ENCODE measurements around the gene PREX1.
"Not testable (repeated sequence)": the region's sequence is repeated elsewhere in the genome, so short reads cannot be mapped to it uniquely, and the experiment has no call there.

The PREX1 gene

GRCh38 chr20:48599106-48599747 is 228.6 kb downstream of the PREX1 start:
- Mint-ChIP-seq H3K9me3 (no peaks in the 10 kb centered on the region), H3K4me1 (no peaks in the 10 kb centered on the region), H3K36me3 (no peaks in the 10 kb centered on the region), H3K4me3 (no peak overlapping the region), H3K27me3 (peaks cover 44% of the 10 kb centered on the region), H3K27ac (no peak overlapping the region)
- no peak for ATAC-seq

GRCh38 chr20:48598303-48598941 is 229.4 kb downstream of the PREX1 start:
- not testable (repeated sequence) for H3K36me3 Mint-ChIP-seq, H3K27ac Mint-ChIP-seq, H3K9me3 Mint-ChIP-seq, H3K4me1 Mint-ChIP-seq, ATAC-seq, H3K4me3 Mint-ChIP-seq
- peaks cover 41% of the 10 kb centered on the region for H3K27me3 Mint-ChIP-seq

- Mint-ChIP-seq H3K36me3 (no peaks in the 10 kb centered on the region), H3K4me1 (no peaks in the 10 kb centered on the region), H3K4me3 (no peak overlapping the region), H3K27me3 (peaks cover 41% of the 10 kb centered on the region), H3K9me3 (no peaks in the 10 kb centered on the region), H3K27ac (no peak overlapping the region)
- peak; percentile 48 for ATAC-seq
Measured at GRCh38 chr20:48597521-48598302, 230.1 kb downstream of the PREX1 start.

- no peaks in the 10 kb centered on the region for H3K4me1 Mint-ChIP-seq
- H3K27ac Mint-ChIP-seq = no peak overlapping the region
- H3K9me3 Mint-ChIP-seq = no peaks in the 10 kb centered on the region
- ATAC-seq = no peak
- peaks cover 41% of the 10 kb centered on the region for H3K27me3 Mint-ChIP-seq
- H3K36me3 Mint-ChIP-seq = no peaks in the 10 kb centered on the region
- no peak overlapping the region for H3K4me3 Mint-ChIP-seq
Measured at GRCh38 chr20:48596334-48596898, 231.4 kb downstream of the PREX1 start.

GRCh38 chr20:48595495-48596333 is 232.1 kb downstream of the PREX1 start:
- Mint-ChIP-seq H3K36me3 (no peaks in the 10 kb centered on the region), H3K4me3 (no peak overlapping the region), H3K27ac (no peak overlapping the region), H3K9me3 (no peaks in the 10 kb centered on the region), H3K4me1 (no peaks in the 10 kb centered on the region), H3K27me3 (peaks cover 41% of the 10 kb centered on the region)
- ATAC-seq = no peak

- H3K27me3 Mint-ChIP-seq = peaks cover 36% of the 10 kb centered on the region
- H3K4me1 Mint-ChIP-seq = no peaks in the 10 kb centered on the region
- ATAC-seq = peak; percentile 11
- no peaks in the 10 kb centered on the region for H3K36me3 Mint-ChIP-seq
- H3K4me3 Mint-ChIP-seq = no peak overlapping the region
- H3K9me3 Mint-ChIP-seq = no peaks in the 10 kb centered on the region
- H3K27ac Mint-ChIP-seq = no peak overlapping the region
Measured at GRCh38 chr20:48594533-48594932, 233.3 kb downstream of the PREX1 start.

GRCh38 chr20:48592107-48592940 is 235.5 kb downstream of the PREX1 start:
- no peaks in the 10 kb centered on the region for H3K4me1 Mint-ChIP-seq
- no peaks in the 10 kb centered on the region for H3K36me3 Mint-ChIP-seq
- no peaks in the 10 kb centered on the region for H3K9me3 Mint-ChIP-seq
- peak; percentile 41 for ATAC-seq
- H3K4me3 Mint-ChIP-seq = no peak overlapping the region
- H3K27ac Mint-ChIP-seq = no peak overlapping the region
- peaks cover 29% of the 10 kb centered on the region for H3K27me3 Mint-ChIP-seq

GRCh38 chr20:48586730-48587129 is 241.1 kb downstream of the PREX1 start:
- peaks cover 4% of the 10 kb centered on the region for H3K9me3 Mint-ChIP-seq
- ATAC-seq = no peak
- H3K27ac Mint-ChIP-seq = no peak overlapping the region
- no peaks in the 10 kb centered on the region for H3K36me3 Mint-ChIP-seq
- peaks cover 46% of the 10 kb centered on the region for H3K27me3 Mint-ChIP-seq
- no peaks in the 10 kb centered on the region for H3K4me1 Mint-ChIP-seq
- no peak overlapping the region for H3K4me3 Mint-ChIP-seq

GRCh38 chr20:48585061-48585870 is 242.5 kb downstream of the PREX1 start:
- Mint-ChIP-seq H3K27me3 (peaks cover 60% of the 10 kb centered on the region), H3K4me1 (no peaks in the 10 kb centered on the region), H3K9me3 (peaks cover 4% of the 10 kb centered on the region), H3K4me3 (no peak overlapping the region), H3K36me3 (no peaks in the 10 kb centered on the region), H3K27ac (no peak overlapping the region)
- ATAC-seq = no peak

GRCh38 chr20:48584391-48585060 is 243.3 kb downstream of the PREX1 start:
- ATAC-seq = no peak
- H3K9me3 Mint-ChIP-seq = peaks cover 4% of the 10 kb centered on the region
- no peak overlapping the region for H3K4me3 Mint-ChIP-seq
- H3K36me3 Mint-ChIP-seq = no peaks in the 10 kb centered on the region
- H3K4me1 Mint-ChIP-seq = no peaks in the 10 kb centered on the region
- H3K27me3 Mint-ChIP-seq = peaks cover 61% of the 10 kb centered on the region
- H3K27ac Mint-ChIP-seq = no peak overlapping the region

GRCh38 chr20:48583801-48584200 is 244.0 kb downstream of the PREX1 start:
- peaks cover 4% of the 10 kb centered on the region for H3K9me3 Mint-ChIP-seq
- ATAC-seq = no peak

GRCh38 chr20:48583171-48583570 is 244.6 kb downstream of the PREX1 start:
- no peak overlapping the region for H3K27ac Mint-ChIP-seq
- H3K36me3 Mint-ChIP-seq = no peaks in the 10 kb centered on the region
- peaks cover 4% of the 10 kb centered on the region for H3K9me3 Mint-ChIP-seq
- ATAC-seq = no peak
- no peak overlapping the region for H3K4me3 Mint-ChIP-seq
- H3K4me1 Mint-ChIP-seq = no peaks in the 10 kb centered on the region
- peaks cover 65% of the 10 kb centered on the region for H3K27me3 Mint-ChIP-seq

More at GRCh38 chr20:48583801-48584200, 244.0 kb downstream of the PREX1 start:
- Mint-ChIP-seq H3K4me1 (no peaks in the 10 kb centered on the region), H3K27ac (no peak overlapping the region), H3K27me3 (peaks cover 64% of the 10 kb centered on the region), H3K4me3 (no peak overlapping the region), H3K36me3 (no peaks in the 10 kb centered on the region)

- peaks cover 4% of the 10 kb centered on the region for H3K9me3 Mint-ChIP-seq
- H3K4me3 Mint-ChIP-seq = no peak overlapping the region
- no peaks in the 10 kb centered on the region for H3K36me3 Mint-ChIP-seq
- ATAC-seq = no peak
- H3K27ac Mint-ChIP-seq = no peak overlapping the region
- no peaks in the 10 kb centered on the region for H3K4me1 Mint-ChIP-seq
- peaks cover 61% of the 10 kb centered on the region for H3K27me3 Mint-ChIP-seq
Measured at GRCh38 chr20:48582673-48582985, 245.2 kb downstream of the PREX1 start.

Data from stimulated activated memory B cell treated with anti-CD40 and anti-IgM and Interleukin-4, amounts not matched to agents 10 μg/mL and 1 μg/mL and 100 μg/mL, for 72 hours (primary cell).